ENCODE measurements around the gene SLC49A3.

DNA sequence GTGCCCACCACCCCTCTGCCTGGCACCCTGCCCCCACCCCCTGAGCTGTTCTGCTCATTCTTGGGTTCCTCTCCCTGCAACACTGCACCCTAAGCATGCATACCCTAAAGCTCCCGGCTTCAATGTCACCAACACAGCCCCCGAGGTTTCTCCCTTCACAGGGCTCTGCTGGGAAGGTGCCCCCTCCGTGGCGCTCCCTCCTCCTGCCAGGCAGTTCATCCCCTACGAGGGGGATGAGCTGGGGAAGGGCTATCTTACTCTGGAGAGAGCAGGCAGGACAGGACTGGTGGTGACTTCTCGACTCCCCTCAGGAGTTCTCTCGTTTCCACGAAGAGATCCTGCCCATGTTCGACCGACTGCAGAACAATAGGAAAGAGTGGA is 21.4 kb downstream of the SLC49A3 start:
- TF ChIP-seq, protein P1, sequence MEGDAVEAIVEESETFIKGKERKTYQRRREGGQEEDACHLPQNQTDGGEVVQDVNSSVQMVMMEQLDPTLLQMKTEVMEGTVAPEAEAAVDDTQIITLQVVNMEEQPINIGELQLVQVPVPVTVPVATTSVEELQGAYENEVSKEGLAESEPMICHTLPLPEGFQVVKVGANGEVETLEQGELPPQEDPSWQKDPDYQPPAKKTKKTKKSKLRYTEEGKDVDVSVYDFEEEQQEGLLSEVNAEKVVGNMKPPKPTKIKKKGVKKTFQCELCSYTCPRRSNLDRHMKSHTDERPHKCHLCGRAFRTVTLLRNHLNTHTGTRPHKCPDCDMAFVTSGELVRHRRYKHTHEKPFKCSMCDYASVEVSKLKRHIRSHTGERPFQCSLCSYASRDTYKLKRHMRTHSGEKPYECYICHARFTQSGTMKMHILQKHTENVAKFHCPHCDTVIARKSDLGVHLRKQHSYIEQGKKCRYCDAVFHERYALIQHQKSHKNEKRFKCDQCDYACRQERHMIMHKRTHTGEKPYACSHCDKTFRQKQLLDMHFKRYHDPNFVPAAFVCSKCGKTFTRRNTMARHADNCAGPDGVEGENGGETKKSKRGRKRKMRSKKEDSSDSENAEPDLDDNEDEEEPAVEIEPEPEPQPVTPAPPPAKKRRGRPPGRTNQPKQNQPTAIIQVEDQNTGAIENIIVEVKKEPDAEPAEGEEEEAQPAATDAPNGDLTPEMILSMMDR (IDR thresholded peaks at IDR 0.05), result no peak
- TF ChIP-seq POLR2A (IDR thresholded peaks at IDR 0.05) (no peak), POLR2AphosphoS5 (IDR thresholded peaks at IDR 0.05) (no peak)

Data from breast epithelium (tissue), 3 donors.